ENCODE data around the gene KIF1C. TPM values are rescaled to one million over a fixed set of nuclear protein-coding genes. Genes with fewer than 3 reads are reported as not detected.

Gene KIF1C
- 100 to 1,000 TPM in 3 of 6 experiments, 10 to 100 TPM in 3; 59.8 to 112 (median 99.3) TPM for total RNA-seq
- long read RNA-seq, partial matches to known transcripts, result 3 of 4 reads
- long read RNA-seq, other reads (novel, unspliced or antisense), result 1 of 4 reads

DNA sequence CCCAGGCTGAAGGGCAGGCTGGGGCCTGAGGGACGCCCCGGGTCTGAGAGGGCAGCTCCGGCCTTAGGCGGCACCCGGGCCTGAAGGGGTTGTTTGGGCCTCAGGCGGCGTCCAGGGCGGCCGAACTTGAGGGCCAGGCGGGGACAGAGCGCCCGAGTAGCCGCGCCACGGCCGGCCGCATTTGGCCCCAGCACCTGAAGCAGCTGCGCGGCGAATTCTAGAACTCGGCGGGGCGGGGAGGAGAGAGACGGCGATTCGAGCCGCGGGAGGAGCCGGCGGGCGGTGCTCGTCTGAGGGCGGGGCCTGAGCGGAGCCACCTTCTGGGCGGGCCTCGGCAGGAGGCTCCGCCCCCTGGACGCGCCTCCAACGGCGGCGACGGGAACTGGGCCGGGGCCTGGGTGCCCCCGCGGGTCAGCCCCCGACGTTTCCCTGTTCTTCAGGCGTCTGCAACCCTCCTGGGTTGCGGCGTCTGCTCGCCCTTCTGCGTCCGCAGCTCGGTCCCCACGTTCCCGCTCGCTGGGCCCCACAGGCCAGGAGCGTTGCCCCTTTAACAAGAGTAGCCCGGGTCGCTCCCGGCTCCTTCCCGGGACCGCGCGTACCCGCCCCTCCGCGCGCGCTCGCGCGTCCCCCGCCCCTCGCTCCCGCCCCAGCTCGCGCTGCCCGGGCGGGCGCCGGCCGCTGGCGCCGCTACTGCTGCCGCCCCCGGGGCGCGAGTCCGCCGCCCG is at the start of gene KIF1C, which contains the start of gene INCA1:
KIF1C (plus strand) TSS at position 649 of the 725 bp plus-strand sequence. CDS start 2,297 bp downstream, outside the sequence.
INCA1 (minus strand) TSS at position 221 of the 725 bp plus-strand sequence. CDS start 3,085 bp downstream, outside the sequence.
- DNase-seq (peak; percentile 97), ATAC-seq (peak; percentile 89 to 94 (median 92))
- TF ChIP-seq POLR2A (IDR thresholded peaks at IDR 0.05), result peak; percentile 70
- TF ChIP-seq CTCF (IDR thresholded peaks at IDR 0.05), result peak in 1 of 4 donors; percentile 28
- Histone ChIP-seq H3K4me3 (peak within 1 kb of the TSS; percentile 95 to 99 (median 96)), H3K27ac (peak within 1 kb of the TSS; percentile 78 to 84 (median 82)), H3K4me1 (peaks cover 0 to 14% (median 6%) of the 10 kb centered on the region in 4 donors), H3K9me3 (no peaks in the 10 kb centered on the region), H3K27me3 (no peaks in the 10 kb centered on the region), H3K36me3 (peaks cover 2 to 18% (median 9%) of the 10 kb centered on the region in 4 donors)
- intact Hi-C loops (cut with DNase I), result no loop called here
- whole genome bisulfite sequencing (ENCODE audit: insufficient coverage, low coverage, low lambda C conversion rate, missing lambda C conversion rate), result 0% methylated on average over 4 of the region's 93 CpGs

DNA sequence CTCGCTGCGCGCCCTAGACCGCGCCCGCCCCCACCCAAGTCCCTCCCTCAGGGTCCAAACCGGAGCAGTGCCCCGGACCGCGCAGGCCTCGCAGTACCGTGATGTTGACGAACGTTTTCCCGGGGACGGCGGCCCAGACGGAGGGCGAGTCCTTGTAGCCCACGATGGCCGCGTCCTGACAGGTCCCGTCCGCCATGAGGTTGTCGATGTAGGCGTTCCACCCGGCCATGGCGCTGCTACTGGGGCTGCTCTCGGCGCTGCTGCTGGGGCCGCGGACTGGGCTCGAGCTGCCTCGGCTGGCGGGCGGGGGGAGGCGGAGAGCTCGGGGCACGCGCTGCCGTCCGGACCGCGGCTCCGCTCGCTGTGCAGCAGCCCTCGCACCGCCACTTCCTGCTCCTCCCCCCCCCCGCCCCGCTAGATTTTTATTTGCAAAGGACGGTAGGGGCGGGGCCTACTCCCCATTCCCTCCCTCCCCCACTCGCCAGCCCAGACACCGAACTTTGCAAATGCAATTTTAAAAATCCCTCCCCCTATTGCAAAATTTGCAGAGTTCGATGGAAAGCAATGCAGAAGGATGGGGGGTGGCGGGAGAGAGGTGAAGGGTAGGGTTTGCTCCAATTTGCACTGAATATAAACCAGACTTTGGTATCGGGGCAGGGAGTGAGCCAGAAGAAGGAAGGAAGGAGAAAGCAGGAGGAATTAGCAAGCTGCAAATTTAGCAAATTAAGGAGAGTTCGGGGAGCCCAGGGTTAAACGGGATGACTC is 49.4 kb upstream of the KIF1C start, which contains the start of gene PFN1:
PFN1 (minus strand) TSS at position 365 of the 765 bp plus-strand sequence; CDS start at position 229, 136 bp downstream.
- Histone ChIP-seq H3K4me1 (peaks cover 0 to 35% (median 5%) of the 10 kb centered on the region in 4 donors), H3K9me3 (no peaks in the 10 kb centered on the region), H3K4me3 (peak within 1 kb of the TSS; percentile 86 to 100 (median 91)), H3K27me3 (no peaks in the 10 kb centered on the region), H3K27ac (peak within 1 kb of the TSS; percentile 97 to 98 (median 97)), H3K36me3 (peaks cover 0 to 26% (median 6%) of the 10 kb centered on the region in 4 donors)
- 0% methylated on average over 9 of the region's 59 CpGs for WGBS (ENCODE audit: insufficient coverage, low coverage, low lambda C conversion rate, missing lambda C conversion rate)
- TF ChIP-seq POLR2A (IDR thresholded peaks at IDR 0.05), result peak; percentile 97
- no peak for TF ChIP-seq CTCF (IDR thresholded peaks at IDR 0.05)
- DNase-seq, result peak; percentile 91 to 95 (median 94)
- intact Hi-C loops (cut with DNase I), result no loop called here
- peak; percentile 57 to 74 (median 69) for ATAC-seq

DNA sequence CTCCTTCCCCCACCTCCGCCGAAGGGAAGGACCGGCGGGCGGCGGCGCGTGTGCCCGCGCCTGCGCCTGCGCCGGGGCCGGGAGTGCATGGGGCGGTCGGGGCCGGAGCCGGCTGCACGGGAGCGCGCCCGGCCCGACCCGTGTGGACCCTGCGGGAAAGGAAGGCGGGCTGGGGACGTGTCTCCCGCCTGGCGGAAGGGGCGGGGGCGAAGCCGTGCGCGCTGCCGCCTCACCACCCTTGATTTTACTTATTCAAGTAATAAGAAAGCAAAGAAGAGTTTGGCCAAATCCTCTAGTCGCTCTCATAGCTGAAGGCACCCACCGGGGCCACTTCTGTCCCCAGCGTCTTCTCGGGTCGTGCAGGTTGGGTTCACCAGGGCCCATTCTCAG is 48.8 kb upstream of the KIF1C start:
- 0% methylated on average over 4 of the region's 40 CpGs for WGBS (ENCODE audit: insufficient coverage, low coverage, low lambda C conversion rate, missing lambda C conversion rate)
- peak; percentile 71 for TF ChIP-seq POLR2A (IDR thresholded peaks at IDR 0.05)
- TF ChIP-seq CTCF (IDR thresholded peaks at IDR 0.05), result no peak
- H3K4me3 ChIP-seq, result peak overlapping the region; percentile 86 to 100 (median 91)
- peak overlapping the region; percentile 97 to 98 (median 97) for H3K27ac ChIP-seq
- ATAC-seq (peak; percentile 54 to 77 (median 67)), DNase-seq (peak; percentile 89 to 94 (median 91))
- H3K36me3 ChIP-seq, result peaks cover 0 to 22% (median 4%) of the 10 kb centered on the region in 4 donors
- H3K9me3 ChIP-seq, result no peaks in the 10 kb centered on the region
- no peaks in the 10 kb centered on the region for H3K27me3 ChIP-seq
- intact Hi-C loops (cut with DNase I), result no loop called here
- peaks cover 0 to 31% (median 5%) of the 10 kb centered on the region in 4 donors for H3K4me1 ChIP-seq

DNA sequence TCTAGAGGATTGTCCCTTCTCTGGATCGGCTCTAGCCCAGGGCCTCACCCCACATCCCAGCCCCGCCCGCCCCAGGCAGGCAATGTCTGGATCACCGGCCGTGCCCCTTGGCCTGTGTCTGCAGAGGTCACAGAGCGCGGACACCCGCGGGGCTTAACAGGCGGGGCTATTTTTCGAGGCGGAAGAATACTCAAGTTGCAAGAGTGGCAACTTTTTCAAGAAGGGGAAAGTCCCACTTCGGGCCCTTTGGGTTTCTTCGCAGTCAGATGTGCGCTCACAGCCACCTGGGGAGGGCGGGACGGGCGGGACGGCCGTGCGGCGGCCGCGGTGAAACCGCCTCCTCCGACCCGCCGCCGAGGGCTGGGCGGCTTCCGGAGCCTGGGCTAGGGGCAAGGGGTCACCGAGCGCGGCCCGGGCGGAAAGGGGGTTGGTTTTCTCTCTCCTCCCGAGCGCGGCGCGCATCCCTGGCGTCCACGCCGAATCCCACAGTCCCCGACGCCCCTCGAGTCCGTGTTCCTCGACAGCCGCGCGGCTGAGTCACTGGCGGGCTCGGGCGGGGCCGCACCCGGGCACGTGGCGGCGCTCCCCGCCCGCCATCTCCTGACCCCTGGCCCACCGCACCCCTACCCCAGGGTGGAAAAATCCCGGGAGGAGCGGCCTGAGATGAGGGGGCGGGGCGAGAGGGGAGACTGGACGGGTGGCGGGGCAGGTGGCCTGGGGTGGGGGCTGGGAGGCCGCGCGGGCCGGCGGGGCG is 48.3 kb upstream of the KIF1C start:
- TF ChIP-seq POLR2A (IDR thresholded peaks at IDR 0.05) (no peak), CTCF (IDR thresholded peaks at IDR 0.05) (no peak)
- H3K27me3 ChIP-seq, result no peaks in the 10 kb centered on the region
- peak overlapping the region; percentile 86 to 100 (median 91) for H3K4me3 ChIP-seq
- no peaks in the 10 kb centered on the region for H3K9me3 ChIP-seq
- peaks cover 0 to 29% (median 5%) of the 10 kb centered on the region in 4 donors for H3K4me1 ChIP-seq
- H3K36me3 ChIP-seq, result peaks cover 0 to 20% (median 4%) of the 10 kb centered on the region in 4 donors
- ATAC-seq (peak; percentile 30 to 65 (median 58)), DNase-seq (peak; percentile 87 to 94 (median 92))
- WGBS (ENCODE audit: insufficient coverage, low coverage, low lambda C conversion rate, missing lambda C conversion rate), result 2% methylated on average over 9 of the region's 75 CpGs
- peak overlapping the region; percentile 97 to 98 (median 97) for H3K27ac ChIP-seq
- intact Hi-C loops (cut with DNase I), result no loop called here

All from right lobe of liver (tissue), 6 donors.